Raji (cell line): ENCODE data around the gene GLS.

Experiments used
- POLR2A ChIP-seq: IDR thresholded peaks from 2 replicates; pipeline ENCODE4 v1.6.1; 2011; ENCODE audit warnings: low read depth, low read length, control low read depth; ENCODE audit not compliant: insufficient read depth

Gene GLS

GRCh38 chr2:190880378-190881083 lies at the start of gene GLS:
TSS of gene GLS (plus strand) at chr2:190880821. CDS start at chr2:190881085, 264 bp downstream.
- TF ChIP-seq POLR2A, result peak; percentile 99

DNA sequence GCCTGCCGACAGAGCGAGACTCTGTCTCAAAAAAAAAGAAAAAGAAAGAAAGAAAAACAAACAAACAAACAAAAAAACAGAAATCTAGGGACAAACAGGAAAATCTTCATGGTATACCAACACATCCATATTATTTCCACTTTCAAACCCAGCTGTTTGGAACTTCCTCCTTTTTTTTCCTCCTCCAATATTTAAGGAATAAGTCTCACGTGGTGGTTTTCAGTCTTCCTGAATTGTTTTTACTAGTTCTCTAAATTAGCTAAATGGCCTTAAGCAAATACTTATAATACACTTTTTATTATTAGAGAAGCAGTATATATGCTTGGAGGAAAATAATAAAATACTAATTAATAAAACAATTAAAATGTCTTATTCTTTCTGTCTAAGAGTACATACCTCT lies 48.7 kb upstream of the GLS start:
- TF ChIP-seq POLR2A, result no peak

DNA sequence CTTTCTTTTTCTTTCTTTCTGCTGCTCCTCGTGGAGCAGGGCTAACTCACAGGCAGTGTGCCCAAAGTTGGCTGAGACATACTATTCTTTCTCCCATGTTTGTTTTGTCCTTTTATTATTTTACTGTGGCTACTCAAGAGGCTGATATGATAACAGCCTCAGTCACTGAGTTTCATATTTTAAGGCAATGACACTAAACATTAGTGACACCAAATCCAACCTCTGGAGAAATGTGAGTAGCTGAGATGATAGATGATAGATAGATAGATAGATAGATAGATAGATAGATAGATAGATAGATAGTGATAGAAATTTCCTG lies 45.8 kb upstream of the GLS start:
- TF ChIP-seq POLR2A, result no peak

DNA sequence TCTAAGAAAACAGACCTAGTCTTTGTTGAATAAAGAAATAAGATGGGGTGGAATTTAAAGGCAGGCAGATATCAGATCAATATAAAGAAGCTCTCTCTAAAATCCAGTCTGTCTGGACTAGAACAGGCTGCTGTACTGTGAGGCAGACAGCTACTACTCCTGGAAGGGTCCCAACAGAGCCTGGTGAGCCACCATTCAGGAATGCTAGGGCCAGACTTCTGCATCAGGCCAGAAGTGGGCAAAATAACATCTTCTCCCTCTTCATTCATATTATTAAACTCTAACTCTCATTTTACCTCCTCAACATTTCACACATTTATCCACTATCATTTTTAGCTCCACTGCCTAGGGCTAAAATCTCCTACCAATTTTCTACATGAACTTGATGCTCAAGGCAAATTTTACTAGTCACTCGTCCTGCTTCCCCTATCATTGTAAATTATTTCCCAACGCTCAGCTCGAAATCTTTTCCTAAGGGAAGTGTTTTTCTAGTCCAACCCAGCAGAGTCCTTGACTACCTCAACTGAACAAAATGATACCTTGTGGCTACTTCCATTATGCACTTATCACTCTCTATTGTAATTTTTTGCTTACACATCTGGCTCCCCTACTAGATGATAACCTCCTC lies 45.2 kb upstream of the GLS start:
- TF ChIP-seq POLR2A, result no peak

DNA sequence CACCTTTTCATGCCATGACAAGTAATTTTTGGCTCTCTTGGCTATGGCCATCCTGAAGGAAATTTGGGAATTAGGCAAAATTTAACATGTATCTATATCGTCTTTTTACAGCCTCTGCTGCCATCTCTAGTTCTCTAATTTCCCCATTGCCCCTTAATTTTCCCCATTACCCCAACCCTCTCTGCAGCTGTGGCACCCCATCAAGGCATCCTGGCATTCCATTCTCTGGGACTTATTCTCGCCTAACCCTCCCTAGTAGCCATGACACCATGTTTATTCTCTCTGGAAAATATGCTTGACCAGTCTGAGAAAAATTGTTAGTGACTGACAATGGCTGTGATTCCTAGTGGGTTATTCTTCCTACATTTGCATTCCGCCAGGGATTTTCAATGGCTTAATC lies 43.9 kb upstream of the GLS start:
- TF ChIP-seq POLR2A, result no peak

DNA sequence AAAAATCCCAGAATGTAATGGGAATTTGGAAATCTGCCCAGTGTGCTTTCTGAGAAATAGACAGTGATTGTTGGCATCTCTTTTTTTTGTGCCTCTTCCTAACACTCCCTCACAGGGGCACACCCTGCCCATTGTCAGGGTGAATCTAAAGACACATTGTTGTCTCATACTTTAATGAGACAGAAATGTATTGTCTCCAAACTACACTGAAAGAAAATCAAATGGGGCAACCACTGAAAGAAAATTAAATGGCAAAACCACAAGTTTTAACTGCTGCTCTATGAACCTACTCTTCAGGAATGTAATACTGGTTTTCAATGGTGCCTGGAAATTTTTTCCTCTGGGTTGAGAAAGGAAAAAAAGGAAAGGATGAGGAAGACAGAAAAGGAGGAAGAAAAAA lies 43.2 kb upstream of the GLS start:
- TF ChIP-seq POLR2A, result no peak

- no peak for TF ChIP-seq POLR2A
These were observed 42.7 kb upstream of the GLS start for GRCh38 chr2:190837952-190838361.

GRCh38 chr2:190838492-190838910 lies 42.1 kb upstream of the GLS start:
- TF ChIP-seq POLR2A, result no peak

- TF ChIP-seq POLR2A, result no peak
These were observed 40.0 kb upstream of the GLS start for GRCh38 chr2:190840569-190841172.

GRCh38 chr2:190841707-190842505 lies 38.7 kb upstream of the GLS start:
- TF ChIP-seq POLR2A, result no peak

DNA sequence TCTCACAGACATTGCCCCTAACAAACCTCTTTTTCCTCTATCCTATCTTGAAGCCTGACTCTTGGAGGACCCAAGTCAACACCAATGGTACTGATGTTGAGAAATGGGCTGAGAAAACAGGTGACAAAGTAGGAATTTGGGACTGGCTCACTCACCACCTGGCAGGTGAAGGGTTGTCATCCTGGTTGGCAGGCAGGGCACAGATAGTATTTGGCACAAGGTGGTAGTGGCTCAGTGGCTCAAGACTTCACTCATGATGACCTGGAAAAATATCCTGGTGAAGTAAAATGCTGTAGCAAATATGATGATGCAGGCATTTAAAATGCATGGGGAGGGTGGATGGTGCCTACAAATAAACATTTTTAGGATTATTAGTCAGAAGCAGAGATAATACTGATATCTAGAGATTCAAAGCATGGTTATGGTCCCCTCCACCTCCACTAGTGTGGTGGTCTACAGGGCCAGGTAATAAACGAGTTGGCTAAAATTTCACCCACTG lies 38.0 kb upstream of the GLS start:
- no peak for TF ChIP-seq POLR2A

GRCh38 chr2:190843890-190844699 lies 36.5 kb upstream of the GLS start:
- no peak for TF ChIP-seq POLR2A

GRCh38 chr2:190844700-190845401 lies 35.8 kb upstream of the GLS start:
- TF ChIP-seq POLR2A, result no peak

GRCh38 chr2:190846746-190847145 lies 33.9 kb upstream of the GLS start:
- no peak for TF ChIP-seq POLR2A
